ENCODE results near the gene GPX6. TPM values are rescaled to one million over a fixed set of nuclear protein-coding genes. Genes with fewer than 3 reads are reported as not detected.

The GPX6 gene, protein sequence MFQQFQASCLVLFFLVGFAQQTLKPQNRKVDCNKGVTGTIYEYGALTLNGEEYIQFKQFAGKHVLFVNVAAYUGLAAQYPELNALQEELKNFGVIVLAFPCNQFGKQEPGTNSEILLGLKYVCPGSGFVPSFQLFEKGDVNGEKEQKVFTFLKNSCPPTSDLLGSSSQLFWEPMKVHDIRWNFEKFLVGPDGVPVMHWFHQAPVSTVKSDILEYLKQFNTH
- not detected in 2 replicates for total RNA-seq (ENCODE audit: low replicate concordance)
- long read RNA-seq = 0 reads

DNA sequence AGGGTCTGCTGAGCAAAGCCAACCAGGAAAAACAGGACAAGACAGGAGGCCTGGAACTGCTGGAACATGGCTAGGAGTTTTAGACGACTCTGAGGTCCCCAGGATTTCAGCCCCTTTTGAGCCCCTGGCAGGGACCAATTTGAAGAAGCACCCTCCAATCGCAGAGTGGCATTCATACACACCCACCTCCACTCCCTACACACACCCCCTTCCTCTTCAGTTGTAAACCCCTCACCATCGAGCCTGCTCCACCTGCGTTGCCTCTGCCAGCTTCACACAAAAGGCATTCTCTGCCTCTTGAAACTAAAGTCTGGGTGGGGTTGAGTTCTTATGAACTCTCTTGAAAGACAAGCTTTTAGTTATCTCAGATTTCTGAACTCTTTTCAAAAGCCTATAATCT lies at the start of gene GPX6:
GPX6 (minus strand) TSS at position 118 of the 400 bp plus-strand sequence; CDS start at position 68, 50 bp downstream.
- no peaks in the 10 kb centered on the region for H3K4me1 Mint-ChIP-seq (ENCODE audit: unreplicated experiment)
- H3K27ac Mint-ChIP-seq = no peak within 1 kb of the TSS
- no peaks in the 10 kb centered on the region for H3K36me3 Mint-ChIP-seq
- TF ChIP-seq, protein P1, sequence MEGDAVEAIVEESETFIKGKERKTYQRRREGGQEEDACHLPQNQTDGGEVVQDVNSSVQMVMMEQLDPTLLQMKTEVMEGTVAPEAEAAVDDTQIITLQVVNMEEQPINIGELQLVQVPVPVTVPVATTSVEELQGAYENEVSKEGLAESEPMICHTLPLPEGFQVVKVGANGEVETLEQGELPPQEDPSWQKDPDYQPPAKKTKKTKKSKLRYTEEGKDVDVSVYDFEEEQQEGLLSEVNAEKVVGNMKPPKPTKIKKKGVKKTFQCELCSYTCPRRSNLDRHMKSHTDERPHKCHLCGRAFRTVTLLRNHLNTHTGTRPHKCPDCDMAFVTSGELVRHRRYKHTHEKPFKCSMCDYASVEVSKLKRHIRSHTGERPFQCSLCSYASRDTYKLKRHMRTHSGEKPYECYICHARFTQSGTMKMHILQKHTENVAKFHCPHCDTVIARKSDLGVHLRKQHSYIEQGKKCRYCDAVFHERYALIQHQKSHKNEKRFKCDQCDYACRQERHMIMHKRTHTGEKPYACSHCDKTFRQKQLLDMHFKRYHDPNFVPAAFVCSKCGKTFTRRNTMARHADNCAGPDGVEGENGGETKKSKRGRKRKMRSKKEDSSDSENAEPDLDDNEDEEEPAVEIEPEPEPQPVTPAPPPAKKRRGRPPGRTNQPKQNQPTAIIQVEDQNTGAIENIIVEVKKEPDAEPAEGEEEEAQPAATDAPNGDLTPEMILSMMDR (conservative IDR thresholded peaks at IDR 0.05) = no peak
- H3K27me3 Mint-ChIP-seq = peaks cover 16% of the 10 kb centered on the region
- no peak within 1 kb of the TSS for H3K4me3 Mint-ChIP-seq
- H3K9me3 Mint-ChIP-seq = no peaks in the 10 kb centered on the region
- no peak for DNase-seq (ENCODE audit: extremely low spot score, unreplicated experiment)

DNA sequence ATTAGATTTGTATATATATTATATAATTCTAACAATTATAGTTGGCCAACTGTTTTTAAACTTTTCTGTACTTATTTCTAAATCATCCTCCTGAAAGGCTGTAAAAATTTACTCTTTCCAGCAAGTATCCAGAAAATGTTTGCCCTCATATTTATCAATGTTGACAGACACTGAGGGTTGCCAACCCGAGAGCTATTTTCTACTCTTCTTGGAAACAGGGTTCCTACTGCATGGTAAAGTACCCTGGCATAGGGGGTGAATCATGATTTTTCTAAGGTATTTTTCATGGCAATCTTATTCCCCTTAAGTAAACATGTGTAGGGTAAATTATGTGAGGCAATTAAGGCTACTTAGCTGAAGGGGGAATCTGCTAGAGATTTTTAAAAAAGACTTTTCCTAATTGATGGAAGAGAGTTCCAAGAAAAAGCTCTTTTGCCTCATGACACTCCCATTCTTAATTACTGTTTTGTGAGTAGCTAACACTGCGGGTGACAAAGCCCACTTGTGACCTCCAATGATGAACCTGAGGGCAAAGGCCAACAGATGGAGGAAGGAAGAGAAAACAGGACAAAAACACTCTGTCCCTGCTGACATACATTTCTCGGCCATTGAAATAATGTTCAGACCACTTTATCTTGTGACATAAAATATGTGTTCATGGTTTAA lies 48.0 kb upstream of the GPX6 start:
- TF ChIP-seq, protein P1 (conservative IDR thresholded peaks at IDR 0.05) = no peak
- no peak for DNase-seq (ENCODE audit: extremely low spot score, unreplicated experiment)
- Mint-ChIP-seq H3K4me1 (ENCODE audit: unreplicated experiment) (peaks cover 5% of the 10 kb centered on the region), H3K36me3 (no peaks in the 10 kb centered on the region), H3K27ac (no peak overlapping the region), H3K4me3 (no peak overlapping the region), H3K9me3 (no peaks in the 10 kb centered on the region), H3K27me3 (peaks cover 10% of the 10 kb centered on the region)

DNA sequence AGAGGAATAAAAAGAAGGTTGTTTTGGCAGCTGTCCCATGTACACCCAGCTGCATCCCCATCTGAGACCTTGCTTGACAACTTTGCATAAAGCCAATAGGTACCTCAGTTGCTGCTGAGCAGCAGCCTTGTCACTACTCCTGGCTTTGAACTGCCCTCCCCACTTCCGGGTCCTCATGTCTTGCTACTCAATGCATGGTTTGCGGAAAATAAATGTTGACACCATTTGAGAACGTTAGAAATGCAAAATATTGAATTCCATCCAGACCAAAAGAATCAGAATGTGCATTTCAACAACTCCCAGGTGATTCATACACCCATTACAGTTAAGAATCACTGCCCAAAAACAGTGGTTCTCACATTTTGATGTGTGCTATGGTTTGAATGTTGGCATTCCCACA lies 43.0 kb upstream of the GPX6 start:
- Mint-ChIP-seq H3K4me3 (no peak overlapping the region), H3K36me3 (no peaks in the 10 kb centered on the region), H3K4me1 (ENCODE audit: unreplicated experiment) (peaks cover 16% of the 10 kb centered on the region), H3K27ac (no peak overlapping the region), H3K9me3 (peaks cover 5% of the 10 kb centered on the region), H3K27me3 (peaks cover 28% of the 10 kb centered on the region)
- TF ChIP-seq, protein P1 (conservative IDR thresholded peaks at IDR 0.05) = no peak
- no peak for DNase-seq (ENCODE audit: extremely low spot score, unreplicated experiment)

DNA sequence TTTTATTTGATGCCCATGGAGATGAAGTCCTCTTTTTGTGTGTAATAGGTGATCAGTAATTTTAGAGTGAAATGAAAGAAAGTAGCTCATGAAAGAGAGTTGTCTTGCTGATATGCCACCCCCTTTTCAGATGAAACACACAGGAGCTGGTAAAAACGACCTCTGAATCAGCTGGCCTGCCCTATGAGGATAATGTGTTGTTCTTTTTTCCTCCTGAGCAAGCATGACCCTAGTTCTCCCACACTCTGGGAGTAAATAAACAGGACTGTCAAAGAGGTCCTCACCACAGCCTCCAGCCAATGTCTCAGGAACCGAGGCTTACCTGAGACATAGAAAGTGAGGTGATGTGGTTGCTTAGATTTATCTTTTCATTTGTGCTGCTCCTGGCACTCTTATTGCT lies 39.5 kb upstream of the GPX6 start:
- peaks cover 5% of the 10 kb centered on the region for H3K9me3 Mint-ChIP-seq
- peaks cover 32% of the 10 kb centered on the region for H3K27me3 Mint-ChIP-seq
- no peaks in the 10 kb centered on the region for H3K36me3 Mint-ChIP-seq
- no peak for DNase-seq (ENCODE audit: extremely low spot score, unreplicated experiment)
- H3K27ac Mint-ChIP-seq = no peak overlapping the region
- TF ChIP-seq, protein P1 (conservative IDR thresholded peaks at IDR 0.05) = no peak
- no peak overlapping the region for H3K4me3 Mint-ChIP-seq
- H3K4me1 Mint-ChIP-seq (ENCODE audit: unreplicated experiment) = peaks cover 16% of the 10 kb centered on the region

DNA sequence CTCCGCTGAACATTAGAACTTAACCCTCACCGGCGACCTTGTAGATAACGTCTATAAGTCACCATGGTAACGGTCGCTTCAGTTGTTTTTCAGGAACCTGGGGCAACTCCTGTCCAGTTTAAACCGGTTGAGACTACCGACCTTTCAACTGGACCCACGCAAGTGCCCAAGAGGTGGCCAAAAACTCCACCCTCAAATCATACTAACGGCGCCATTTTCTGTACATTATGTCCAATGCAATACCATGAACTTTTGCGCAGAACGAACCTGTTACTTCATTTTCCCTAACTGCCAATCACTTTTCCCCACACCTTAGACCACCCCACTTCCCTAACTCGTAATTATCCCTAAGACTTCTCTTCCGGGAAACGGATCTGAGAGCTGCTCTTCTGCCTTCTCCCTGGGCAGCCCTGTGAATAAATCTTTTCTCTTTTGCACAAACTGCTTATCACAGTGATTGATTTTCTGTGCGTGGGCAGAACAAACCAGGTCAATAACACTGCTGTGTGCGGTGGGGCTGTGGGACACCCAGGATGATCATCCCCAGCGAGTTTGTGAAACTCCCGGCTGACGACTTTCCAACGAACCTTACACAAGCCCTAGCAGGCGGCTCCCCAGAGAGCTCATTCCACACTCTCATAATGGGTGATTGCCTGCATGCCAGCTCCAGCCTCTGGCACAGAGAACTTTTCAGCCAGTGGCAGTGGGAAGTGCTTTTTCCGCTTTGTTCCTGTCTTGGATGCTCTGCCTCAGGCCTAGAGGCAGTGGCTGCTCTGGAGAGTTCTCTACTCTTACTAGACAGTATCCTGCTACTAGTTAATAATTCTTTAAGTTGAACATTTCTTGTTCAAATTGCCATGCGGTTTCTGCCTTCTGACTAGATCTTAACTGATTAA lies 38.6 kb upstream of the GPX6 start:
- TF ChIP-seq, protein P1 (conservative IDR thresholded peaks at IDR 0.05) = no peak
- peaks cover 16% of the 10 kb centered on the region for H3K4me1 Mint-ChIP-seq (ENCODE audit: unreplicated experiment)
- H3K4me3 Mint-ChIP-seq = peak overlapping the region; percentile 63
- H3K27me3 Mint-ChIP-seq = peaks cover 30% of the 10 kb centered on the region
- H3K27ac Mint-ChIP-seq = peak overlapping the region; percentile 75
- no peak for DNase-seq (ENCODE audit: extremely low spot score, unreplicated experiment)
- peaks cover 5% of the 10 kb centered on the region for H3K9me3 Mint-ChIP-seq
- no peaks in the 10 kb centered on the region for H3K36me3 Mint-ChIP-seq

Measured in type B pancreatic cell (in vitro differentiated cells).